Thymus (tissue), 11 donors: ENCODE measurements around the gene IPO13. TPM values are rescaled to one million over a fixed set of nuclear protein-coding genes. Genes with fewer than 3 reads are reported as not detected.
A peak's percentile ranks its signal among the peaks of the same experiment; 100 is the strongest.

Experiments
- DNase-seq, 9 donors: peaks; one replicate each; pipeline ENCODE4 v3.0.0-alpha.2; 2013; ENCODE audit warnings: low spot score in 9 of 9, low read depth in 6 of 9, missing footprints in 1 of 9
- H3K27ac ChIP-seq, 2 donors: one replicate each; pipeline ENCODE4 v1.5.1; 2013; ENCODE audit warnings: control low read depth in 1 of 2, low read depth in 1 of 2, low read length in 1 of 2, mild to moderate bottlenecking in 1 of 2, moderate library complexity in 1 of 2
- H3K27me3 ChIP-seq, 2 donors: one replicate each; pipeline ENCODE4 v1.5.1; 2013; ENCODE audit warnings: low read length in 1 of 2; ENCODE audit not compliant: control insufficient read depth in 2 of 2, insufficient read depth in 1 of 2
- H3K36me3 ChIP-seq, 2 donors: one replicate each; pipeline ENCODE4 v1.5.1; 2013; ENCODE audit warnings: low read length in 1 of 2, mild to moderate bottlenecking in 1 of 2, moderate library complexity in 1 of 2; ENCODE audit not compliant: control insufficient read depth in 2 of 2, insufficient read depth in 2 of 2
- H3K4me1 ChIP-seq, 2 donors: one replicate each; pipeline ENCODE4 v1.5.1; 2013; ENCODE audit warnings: low read length in 2 of 2; ENCODE audit not compliant: control insufficient read depth in 2 of 2, insufficient read depth in 2 of 2
- H3K4me3 ChIP-seq, 2 donors: one replicate each; pipeline ENCODE4 v1.5.1; 2013; ENCODE audit warnings: low read length in 2 of 2, control low read depth in 1 of 2, mild to moderate bottlenecking in 1 of 2
- H3K9me3 ChIP-seq, 2 donors: one replicate each; pipeline ENCODE4 v1.5.1; 2013; ENCODE audit warnings: low read length in 1 of 2, mild to moderate bottlenecking in 1 of 2; ENCODE audit not compliant: control insufficient read depth in 2 of 2, insufficient read depth in 1 of 2
- WGBS: extraction: QIAGEN DNeasy Blood & Tissue Kit; methylation state at CpG from one replicate; pipeline ENCODE4 v1.1.7; 2013; 5-methylcytosine and 5-hydroxymethylcytosine counted together
- polyA plus RNA-seq: library from polyadenylated mRNA; stranded (reverse); fragments of 200-250 nt; gene quantifications from one replicate; pipeline ENCODE4 v1.2.3, GENCODE V29; 2013
- total RNA-seq: library from RNA; stranded (reverse); fragments of 120-200 nt; gene quantifications from one replicate; pipeline ENCODE4 v1.2.4, GENCODE V29; 2013
- donor health status: healthy.

Gene IPO13
- total and polyA plus RNA-seq, 2 donors = 10.5 to 26.1 TPM

- Histone ChIP-seq H3K36me3 (peaks cover 4 to 6% of the 10 kb centered on the region in 2 donors), H3K4me3 (peak overlapping the region; percentile 70 to 97), H3K4me1 (peaks cover 19 to 24% of the 10 kb centered on the region in 2 donors), H3K9me3 (peaks cover 0 to 5% of the 10 kb centered on the region in 2 donors), H3K27me3 (no peaks in the 10 kb centered on the region), H3K27ac (peak overlapping the region in 1 of 2 donors; percentile 97)
- 17% methylated on average over 27 of the region's 27 CpGs for WGBS
- DNase-seq = no peak
These were observed 517 bp downstream of the IPO13 start for GRCh38 chr1:43947061-43947873.

GRCh38 chr1:43947874-43948437 lies 1.2 kb downstream of the IPO13 start:
- H3K27me3 ChIP-seq = no peaks in the 10 kb centered on the region
- no peak overlapping the region for H3K27ac ChIP-seq
- peaks cover 0 to 5% of the 10 kb centered on the region in 2 donors for H3K9me3 ChIP-seq
- DNase-seq = no peak
- H3K4me3 ChIP-seq = peak overlapping the region in 1 of 2 donors; percentile 97
- WGBS = 91% methylated on average over 3 of the region's 3 CpGs
- peaks cover 4 to 6% of the 10 kb centered on the region in 2 donors for H3K36me3 ChIP-seq
- peaks cover 19 to 24% of the 10 kb centered on the region in 2 donors for H3K4me1 ChIP-seq

GRCh38 chr1:43949678-43950077 lies 2.9 kb downstream of the IPO13 start:
- Histone ChIP-seq H3K4me3 (no peak overlapping the region), H3K9me3 (peaks cover 0 to 5% of the 10 kb centered on the region in 2 donors), H3K36me3 (peaks cover 4 to 6% of the 10 kb centered on the region in 2 donors), H3K4me1 (peaks cover 19 to 24% of the 10 kb centered on the region in 2 donors), H3K27ac (no peak overlapping the region), H3K27me3 (no peaks in the 10 kb centered on the region)
- WGBS = 93% methylated on average over 13 of the region's 13 CpGs
- DNase-seq = no peak

- no peak overlapping the region for H3K27ac ChIP-seq
- peaks cover 11 to 16% of the 10 kb centered on the region in 2 donors for H3K4me1 ChIP-seq
- DNase-seq = no peak
- H3K36me3 ChIP-seq = peaks cover 4 to 6% of the 10 kb centered on the region in 2 donors
- peaks cover 0 to 5% of the 10 kb centered on the region in 2 donors for H3K9me3 ChIP-seq
- WGBS = 98% methylated on average over 4 of the region's 4 CpGs
- H3K4me3 ChIP-seq = no peak overlapping the region
- no peaks in the 10 kb centered on the region for H3K27me3 ChIP-seq
These were observed 4.6 kb downstream of the IPO13 start for GRCh38 chr1:43951021-43951985.

GRCh38 chr1:43952731-43953346 lies 6.1 kb downstream of the IPO13 start:
- WGBS = 96% methylated on average over 8 of the region's 8 CpGs

GRCh38 chr1:43953361-43953760 lies 6.6 kb downstream of the IPO13 start:
- H3K36me3 ChIP-seq = peaks cover 13 to 17% of the 10 kb centered on the region in 2 donors
- DNase-seq = no peak
- 95% methylated on average over 3 of the region's 3 CpGs for WGBS

More at GRCh38 chr1:43952731-43953346, 6.1 kb downstream of the IPO13 start:
- DNase-seq = no peak
- Histone ChIP-seq H3K36me3 (peaks cover 11 to 15% of the 10 kb centered on the region in 2 donors), H3K4me3 (no peak overlapping the region), H3K9me3 (no peaks in the 10 kb centered on the region), H3K4me1 (peaks cover 5 to 8% of the 10 kb centered on the region in 2 donors), H3K27me3 (no peaks in the 10 kb centered on the region), H3K27ac (no peak overlapping the region)

GRCh38 chr1:43954036-43954435 lies 7.3 kb downstream of the IPO13 start:
- WGBS = 96% methylated on average over 5 of the region's 5 CpGs
- peaks cover 19 to 24% of the 10 kb centered on the region in 2 donors for H3K36me3 ChIP-seq
- no peaks in the 10 kb centered on the region for H3K4me1 ChIP-seq
- H3K4me3 ChIP-seq = no peak overlapping the region
- H3K27ac ChIP-seq = no peak overlapping the region
- no peaks in the 10 kb centered on the region for H3K27me3 ChIP-seq
- no peak for DNase-seq
- no peaks in the 10 kb centered on the region for H3K9me3 ChIP-seq

More at GRCh38 chr1:43953361-43953760, 6.6 kb downstream of the IPO13 start:
- Histone ChIP-seq H3K27me3 (no peaks in the 10 kb centered on the region), H3K9me3 (no peaks in the 10 kb centered on the region), H3K4me1 (peaks cover 0 to 4% of the 10 kb centered on the region in 2 donors), H3K27ac (no peak overlapping the region), H3K4me3 (no peak overlapping the region)

- WGBS = 99% methylated on average over 8 of the region's 8 CpGs
- Histone ChIP-seq H3K36me3 (peaks cover 21 to 28% of the 10 kb centered on the region in 2 donors), H3K27ac (no peak overlapping the region), H3K9me3 (no peaks in the 10 kb centered on the region), H3K27me3 (no peaks in the 10 kb centered on the region), H3K4me3 (no peak overlapping the region), H3K4me1 (no peaks in the 10 kb centered on the region)
- DNase-seq = no peak
These were observed 9.5 kb downstream of the IPO13 start for GRCh38 chr1:43956234-43956633.
